ENCODE data around the gene SCUBE2.

GRCh38 chr11:9130297-9130696, 38.9 kb upstream of the SCUBE2 start:
- TF ChIP-seq, protein P1, sequence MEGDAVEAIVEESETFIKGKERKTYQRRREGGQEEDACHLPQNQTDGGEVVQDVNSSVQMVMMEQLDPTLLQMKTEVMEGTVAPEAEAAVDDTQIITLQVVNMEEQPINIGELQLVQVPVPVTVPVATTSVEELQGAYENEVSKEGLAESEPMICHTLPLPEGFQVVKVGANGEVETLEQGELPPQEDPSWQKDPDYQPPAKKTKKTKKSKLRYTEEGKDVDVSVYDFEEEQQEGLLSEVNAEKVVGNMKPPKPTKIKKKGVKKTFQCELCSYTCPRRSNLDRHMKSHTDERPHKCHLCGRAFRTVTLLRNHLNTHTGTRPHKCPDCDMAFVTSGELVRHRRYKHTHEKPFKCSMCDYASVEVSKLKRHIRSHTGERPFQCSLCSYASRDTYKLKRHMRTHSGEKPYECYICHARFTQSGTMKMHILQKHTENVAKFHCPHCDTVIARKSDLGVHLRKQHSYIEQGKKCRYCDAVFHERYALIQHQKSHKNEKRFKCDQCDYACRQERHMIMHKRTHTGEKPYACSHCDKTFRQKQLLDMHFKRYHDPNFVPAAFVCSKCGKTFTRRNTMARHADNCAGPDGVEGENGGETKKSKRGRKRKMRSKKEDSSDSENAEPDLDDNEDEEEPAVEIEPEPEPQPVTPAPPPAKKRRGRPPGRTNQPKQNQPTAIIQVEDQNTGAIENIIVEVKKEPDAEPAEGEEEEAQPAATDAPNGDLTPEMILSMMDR (IDR thresholded peaks at IDR 0.05; ENCODE audit: low read depth, low read length, missing input control) = no peak
- TF ChIP-seq GABPA (IDR thresholded peaks at IDR 0.05 in 1 of 2, conservative IDR thresholded peaks at IDR 0.05 in 1 of 2) (no peak), FOXA1 (IDR thresholded peaks at IDR 0.05) (no peak), JUND (IDR thresholded peaks at IDR 0.05) (no peak), EGR1 (IDR thresholded peaks at IDR 0.05; ENCODE audit: low read depth in 2 of 2) (no peak), RAD21 (IDR thresholded peaks at IDR 0.05) (no peak)
